ENCODE data around the gene ABCC8. TPM values are rescaled to one million over a fixed set of nuclear protein-coding genes. Genes with fewer than 3 reads are reported as not detected.

Gene ABCC8
- total and polyA plus RNA-seq, 2 experiments from 2014 or later = 2.0 to 3.4 TPM

DNA sequence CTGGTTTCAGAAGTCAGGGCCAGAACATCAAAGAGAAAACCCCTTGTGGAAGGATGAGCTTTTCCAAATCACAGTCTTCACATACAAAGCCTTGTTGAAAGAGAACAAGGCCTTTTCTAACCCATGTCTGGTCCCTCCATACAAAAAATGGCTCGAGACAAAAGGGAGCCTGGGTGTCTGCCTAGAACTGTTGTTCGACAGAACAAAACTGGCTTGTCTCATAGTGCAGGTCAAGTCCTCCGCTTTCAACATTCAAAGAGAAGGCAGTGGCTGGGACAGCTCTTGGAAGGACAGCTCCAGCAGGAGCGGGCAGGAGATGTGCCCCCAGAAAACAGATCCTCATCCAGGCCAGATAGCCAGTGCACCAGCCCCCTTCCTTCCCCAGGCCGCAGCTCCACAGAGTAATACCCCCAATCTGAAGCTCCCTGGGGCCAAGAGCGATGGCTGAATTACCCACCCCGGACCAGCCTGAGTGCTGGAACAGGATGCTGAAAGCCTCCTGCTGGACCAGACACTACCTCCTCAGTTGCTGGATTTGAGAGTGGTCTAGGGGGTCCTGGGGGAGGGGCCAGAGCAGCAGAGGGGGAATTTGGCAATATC lies 40.0 kb upstream of the ABCC8 start:
- H3K9me3 Mint-ChIP-seq = no peaks in the 10 kb centered on the region; the same call in 2 of the 3 replicates
- ATAC-seq (no peak), DNase-seq (ENCODE audit: low spot score) (no peak)
- TF ChIP-seq, protein P1, sequence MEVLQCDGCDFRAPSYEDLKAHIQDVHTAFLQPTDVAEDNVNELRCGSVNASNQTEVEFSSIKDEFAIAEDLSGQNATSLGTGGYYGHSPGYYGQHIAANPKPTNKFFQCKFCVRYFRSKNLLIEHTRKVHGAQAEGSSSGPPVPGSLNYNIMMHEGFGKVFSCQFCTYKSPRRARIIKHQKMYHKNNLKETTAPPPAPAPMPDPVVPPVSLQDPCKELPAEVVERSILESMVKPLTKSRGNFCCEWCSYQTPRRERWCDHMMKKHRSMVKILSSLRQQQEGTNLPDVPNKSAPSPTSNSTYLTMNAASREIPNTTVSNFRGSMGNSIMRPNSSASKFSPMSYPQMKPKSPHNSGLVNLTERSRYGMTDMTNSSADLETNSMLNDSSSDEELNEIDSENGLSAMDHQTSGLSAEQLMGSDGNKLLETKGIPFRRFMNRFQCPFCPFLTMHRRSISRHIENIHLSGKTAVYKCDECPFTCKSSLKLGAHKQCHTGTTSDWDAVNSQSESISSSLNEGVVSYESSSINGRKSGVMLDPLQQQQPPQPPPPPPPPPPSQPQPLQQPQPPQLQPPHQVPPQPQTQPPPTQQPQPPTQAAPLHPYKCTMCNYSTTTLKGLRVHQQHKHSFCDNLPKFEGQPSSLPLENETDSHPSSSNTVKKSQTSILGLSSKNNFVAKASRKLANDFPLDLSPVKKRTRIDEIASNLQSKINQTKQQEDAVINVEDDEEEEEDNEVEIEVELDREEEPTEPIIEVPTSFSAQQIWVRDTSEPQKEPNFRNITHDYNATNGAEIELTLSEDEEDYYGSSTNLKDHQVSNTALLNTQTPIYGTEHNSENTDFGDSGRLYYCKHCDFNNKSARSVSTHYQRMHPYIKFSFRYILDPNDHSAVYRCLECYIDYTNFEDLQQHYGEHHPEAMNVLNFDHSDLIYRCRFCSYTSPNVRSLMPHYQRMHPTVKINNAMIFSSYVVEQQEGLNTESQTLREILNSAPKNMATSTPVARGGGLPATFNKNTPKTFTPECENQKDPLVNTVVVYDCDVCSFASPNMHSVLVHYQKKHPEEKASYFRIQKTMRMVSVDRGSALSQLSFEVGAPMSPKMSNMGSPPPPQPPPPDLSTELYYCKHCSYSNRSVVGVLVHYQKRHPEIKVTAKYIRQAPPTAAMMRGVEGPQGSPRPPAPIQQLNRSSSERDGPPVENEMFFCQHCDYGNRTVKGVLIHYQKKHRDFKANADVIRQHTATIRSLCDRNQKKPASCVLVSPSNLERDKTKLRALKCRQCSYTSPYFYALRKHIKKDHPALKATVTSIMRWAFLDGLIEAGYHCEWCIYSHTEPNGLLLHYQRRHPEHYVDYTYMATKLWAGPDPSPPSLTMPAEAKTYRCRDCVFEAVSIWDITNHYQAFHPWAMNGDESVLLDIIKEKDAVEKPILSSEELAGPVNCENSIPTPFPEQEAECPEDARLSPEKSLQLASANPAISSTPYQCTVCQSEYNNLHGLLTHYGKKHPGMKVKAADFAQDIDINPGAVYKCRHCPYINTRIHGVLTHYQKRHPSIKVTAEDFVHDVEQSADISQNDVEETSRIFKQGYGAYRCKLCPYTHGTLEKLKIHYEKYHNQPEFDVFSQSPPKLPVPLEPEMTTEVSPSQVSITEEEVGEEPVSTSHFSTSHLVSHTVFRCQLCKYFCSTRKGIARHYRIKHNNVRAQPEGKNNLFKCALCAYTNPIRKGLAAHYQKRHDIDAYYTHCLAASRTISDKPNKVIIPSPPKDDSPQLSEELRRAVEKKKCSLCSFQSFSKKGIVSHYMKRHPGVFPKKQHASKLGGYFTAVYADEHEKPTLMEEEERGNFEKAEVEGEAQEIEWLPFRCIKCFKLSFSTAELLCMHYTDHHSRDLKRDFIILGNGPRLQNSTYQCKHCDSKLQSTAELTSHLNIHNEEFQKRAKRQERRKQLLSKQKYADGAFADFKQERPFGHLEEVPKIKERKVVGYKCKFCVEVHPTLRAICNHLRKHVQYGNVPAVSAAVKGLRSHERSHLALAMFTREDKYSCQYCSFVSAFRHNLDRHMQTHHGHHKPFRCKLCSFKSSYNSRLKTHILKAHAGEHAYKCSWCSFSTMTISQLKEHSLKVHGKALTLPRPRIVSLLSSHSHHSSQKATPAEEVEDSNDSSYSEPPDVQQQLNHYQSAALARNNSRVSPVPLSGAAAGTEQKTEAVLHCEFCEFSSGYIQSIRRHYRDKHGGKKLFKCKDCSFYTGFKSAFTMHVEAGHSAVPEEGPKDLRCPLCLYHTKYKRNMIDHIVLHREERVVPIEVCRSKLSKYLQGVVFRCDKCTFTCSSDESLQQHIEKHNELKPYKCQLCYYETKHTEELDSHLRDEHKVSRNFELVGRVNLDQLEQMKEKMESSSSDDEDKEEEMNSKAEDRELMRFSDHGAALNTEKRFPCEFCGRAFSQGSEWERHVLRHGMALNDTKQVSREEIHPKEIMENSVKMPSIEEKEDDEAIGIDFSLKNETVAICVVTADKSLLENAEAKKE (CRISPR knock-in tag; IDR thresholded peaks at IDR 0.05) = no peak
- no peak for TF ChIP-seq ZNF114 (CRISPR knock-in tag; IDR thresholded peaks at IDR 0.05)
- no peak for TF ChIP-seq JUNB (IDR thresholded peaks at IDR 0.05; ENCODE audit: unreplicated experiment)
- no peak for TF ChIP-seq CREB1 (CRISPR knock-in tag; IDR thresholded peaks at IDR 0.05; ENCODE audit: low read depth)
- TF ChIP-seq, protein P2, sequence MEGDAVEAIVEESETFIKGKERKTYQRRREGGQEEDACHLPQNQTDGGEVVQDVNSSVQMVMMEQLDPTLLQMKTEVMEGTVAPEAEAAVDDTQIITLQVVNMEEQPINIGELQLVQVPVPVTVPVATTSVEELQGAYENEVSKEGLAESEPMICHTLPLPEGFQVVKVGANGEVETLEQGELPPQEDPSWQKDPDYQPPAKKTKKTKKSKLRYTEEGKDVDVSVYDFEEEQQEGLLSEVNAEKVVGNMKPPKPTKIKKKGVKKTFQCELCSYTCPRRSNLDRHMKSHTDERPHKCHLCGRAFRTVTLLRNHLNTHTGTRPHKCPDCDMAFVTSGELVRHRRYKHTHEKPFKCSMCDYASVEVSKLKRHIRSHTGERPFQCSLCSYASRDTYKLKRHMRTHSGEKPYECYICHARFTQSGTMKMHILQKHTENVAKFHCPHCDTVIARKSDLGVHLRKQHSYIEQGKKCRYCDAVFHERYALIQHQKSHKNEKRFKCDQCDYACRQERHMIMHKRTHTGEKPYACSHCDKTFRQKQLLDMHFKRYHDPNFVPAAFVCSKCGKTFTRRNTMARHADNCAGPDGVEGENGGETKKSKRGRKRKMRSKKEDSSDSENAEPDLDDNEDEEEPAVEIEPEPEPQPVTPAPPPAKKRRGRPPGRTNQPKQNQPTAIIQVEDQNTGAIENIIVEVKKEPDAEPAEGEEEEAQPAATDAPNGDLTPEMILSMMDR (conservative IDR thresholded peaks at IDR 0.05; ENCODE audit: low read depth in 2 of 2) = no peak
- TF ChIP-seq EZH2phosphoT487 (IDR thresholded peaks at IDR 0.05; ENCODE audit: unreplicated experiment) = no peak
- no peaks in the 10 kb centered on the region for H3K36me3 ChIP-seq (ENCODE audit: insufficient read depth)
- no peaks in the 10 kb centered on the region for H3K79me2 ChIP-seq (replicated peaks; ENCODE audit: insufficient read depth)
- no peak overlapping the region for H2AFZ ChIP-seq
- no peaks in the 10 kb centered on the region for H3F3A ChIP-seq (replicated peaks; ENCODE audit: low read depth)
- H3K4me3 ChIP-seq = no peak overlapping the region
- H4K20me1 ChIP-seq (replicated peaks; ENCODE audit: insufficient read depth) = no peaks in the 10 kb centered on the region
- peaks cover 15% of the 10 kb centered on the region; the same call in 1 of the 2 replicates for H3K4me1 ChIP-seq (ENCODE audit: insufficient read depth)
- no peak overlapping the region for H3K27ac ChIP-seq (ENCODE audit: low read depth)
- H3K36me3 Mint-ChIP-seq (ENCODE audit: low read depth) = peaks cover 5% of the 10 kb centered on the region; the same call in 2 of the 3 replicates
- H3K9me2 ChIP-seq (ENCODE audit: insufficient read depth) = 0 out of 2 replicates have a peak, but pooled peaks cover 5% of the 10 kb centered on the region
- H3K4me3 Mint-ChIP-seq = no peak overlapping the region
- H3K27ac Mint-ChIP-seq = no peak overlapping the region
- H3K27me3 ChIP-seq (ENCODE audit: insufficient read depth) = no peaks in the 10 kb centered on the region
- peaks cover 27% of the 10 kb centered on the region for H3K4me1 Mint-ChIP-seq
- no peak overlapping the region for H3K4me2 ChIP-seq
- peaks cover 8% of the 10 kb centered on the region for H3K27me3 Mint-ChIP-seq (ENCODE audit: insufficient read depth, low read depth, poor library complexity)
